Omental fat pad (tissue), 4 donors: ENCODE results near the gene CENPX. TPM values are rescaled to one million over a fixed set of nuclear protein-coding genes. Genes with fewer than 3 reads are reported as not detected.
"Not testable (repeated sequence)": the region's sequence is repeated elsewhere in the genome, so short reads cannot be mapped to it uniquely, and the experiment has no call there.

Experiments
- ATAC-seq: fragments of 150-250 bp; one replicate; pipeline ENCODE4 v1.9.1; 2016; ENCODE audit warnings: mild to moderate bottlenecking, moderate library complexity; ENCODE audit not compliant: low FRiP score
- DNase-seq: peaks from one replicate; pipeline ENCODE4 v3.0.0-alpha.2; 2019; ENCODE audit warnings: low spot score
- total RNA-seq, 4 donors: library from RNA; depleted of rRNA; stranded (reverse); fragments of >200 nt; gene quantifications; one replicate each; pipeline ENCODE4 v1.1.0, GENCODE V29; 2016
- TF ChIP-seq, protein P1 (sequence below), 3 donors: fragments of 450-650 bp; IDR thresholded peaks; one replicate each; pipeline ENCODE4 v1.5.1; 2016 to 2017; ENCODE audit warnings: antibody characterized with exemption in 3 of 3, mild to moderate bottlenecking in 3 of 3, moderate library complexity in 2 of 3

Gene CENPX
- total RNA-seq, 4 donors from 2014 or later: 41.1 to 77.2 (median 59.8) TPM

DNA sequence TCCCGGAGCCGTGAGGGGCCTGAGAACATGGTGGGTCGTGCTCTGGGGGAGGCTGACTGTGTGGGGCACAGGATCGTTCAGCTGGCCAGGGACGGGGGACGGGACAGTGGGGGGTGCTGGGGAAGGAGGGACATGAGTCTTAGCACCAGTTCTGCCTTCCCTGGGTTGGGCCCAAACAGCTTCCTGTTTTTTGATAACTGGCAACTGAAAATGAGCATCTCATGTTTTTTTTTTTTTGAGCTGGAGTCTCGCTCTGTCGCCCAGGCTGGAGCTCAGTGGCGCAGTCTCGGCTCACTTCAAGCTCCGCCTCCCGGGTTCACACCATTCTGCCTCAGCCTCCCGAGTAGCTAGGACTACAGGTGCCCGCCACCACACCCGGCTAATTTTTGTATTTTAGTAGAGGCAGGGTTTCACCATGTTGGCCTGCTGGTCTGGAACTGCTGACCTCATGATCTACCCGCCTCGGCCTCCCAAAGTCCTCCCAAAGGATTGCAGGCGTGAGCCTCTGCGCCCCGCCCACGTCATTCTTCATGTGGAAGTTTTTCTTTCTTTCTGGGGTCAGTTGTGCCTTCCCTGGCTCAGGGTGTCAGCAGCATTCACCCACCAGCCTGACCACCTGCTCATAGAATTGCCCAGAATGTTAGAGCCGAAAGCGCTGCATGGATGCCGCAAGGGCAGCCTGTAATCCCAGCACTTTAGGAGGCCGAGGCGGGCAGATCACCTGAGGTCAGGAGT lies 38.9 kb downstream of the CENPX start:
- TF ChIP-seq, protein P1, sequence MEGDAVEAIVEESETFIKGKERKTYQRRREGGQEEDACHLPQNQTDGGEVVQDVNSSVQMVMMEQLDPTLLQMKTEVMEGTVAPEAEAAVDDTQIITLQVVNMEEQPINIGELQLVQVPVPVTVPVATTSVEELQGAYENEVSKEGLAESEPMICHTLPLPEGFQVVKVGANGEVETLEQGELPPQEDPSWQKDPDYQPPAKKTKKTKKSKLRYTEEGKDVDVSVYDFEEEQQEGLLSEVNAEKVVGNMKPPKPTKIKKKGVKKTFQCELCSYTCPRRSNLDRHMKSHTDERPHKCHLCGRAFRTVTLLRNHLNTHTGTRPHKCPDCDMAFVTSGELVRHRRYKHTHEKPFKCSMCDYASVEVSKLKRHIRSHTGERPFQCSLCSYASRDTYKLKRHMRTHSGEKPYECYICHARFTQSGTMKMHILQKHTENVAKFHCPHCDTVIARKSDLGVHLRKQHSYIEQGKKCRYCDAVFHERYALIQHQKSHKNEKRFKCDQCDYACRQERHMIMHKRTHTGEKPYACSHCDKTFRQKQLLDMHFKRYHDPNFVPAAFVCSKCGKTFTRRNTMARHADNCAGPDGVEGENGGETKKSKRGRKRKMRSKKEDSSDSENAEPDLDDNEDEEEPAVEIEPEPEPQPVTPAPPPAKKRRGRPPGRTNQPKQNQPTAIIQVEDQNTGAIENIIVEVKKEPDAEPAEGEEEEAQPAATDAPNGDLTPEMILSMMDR (IDR thresholded peaks at IDR 0.05): no peak
- DNase-seq (no peak), ATAC-seq (no peak)

DNA sequence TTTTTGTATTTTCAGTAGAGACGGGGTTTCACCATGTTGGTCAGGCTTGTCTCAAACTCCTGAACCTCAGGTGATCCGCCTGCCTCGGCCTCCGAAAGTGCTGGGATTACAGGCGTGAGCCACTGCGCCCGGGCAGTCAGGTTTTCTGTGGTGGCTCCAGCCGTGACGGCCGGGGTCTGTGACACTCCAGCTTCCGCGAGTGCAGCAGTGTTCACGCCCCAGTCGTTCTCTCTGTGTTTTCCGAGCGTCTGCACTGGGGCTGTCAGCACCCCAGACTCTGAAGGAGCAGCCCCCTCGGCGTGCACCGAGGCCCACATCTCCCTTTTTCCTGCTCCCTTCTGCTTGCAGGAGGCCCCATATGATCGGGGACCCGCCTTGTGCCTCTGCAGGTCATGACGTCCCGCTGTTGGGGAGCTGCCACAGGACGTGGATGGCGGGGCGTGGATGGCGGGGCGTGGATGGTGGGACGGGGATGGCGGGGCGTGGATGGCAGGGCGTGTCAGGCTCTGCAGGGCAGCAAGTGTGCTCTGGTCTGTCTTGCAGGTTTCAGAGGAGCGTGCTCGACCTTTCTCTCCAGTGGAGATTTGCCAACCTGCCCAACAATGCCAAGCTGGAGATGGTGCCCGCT lies 39.6 kb downstream of the CENPX start:
- TF ChIP-seq, protein P1 (IDR thresholded peaks at IDR 0.05): no peak
- ATAC-seq (no peak), DNase-seq (no peak)

DNA sequence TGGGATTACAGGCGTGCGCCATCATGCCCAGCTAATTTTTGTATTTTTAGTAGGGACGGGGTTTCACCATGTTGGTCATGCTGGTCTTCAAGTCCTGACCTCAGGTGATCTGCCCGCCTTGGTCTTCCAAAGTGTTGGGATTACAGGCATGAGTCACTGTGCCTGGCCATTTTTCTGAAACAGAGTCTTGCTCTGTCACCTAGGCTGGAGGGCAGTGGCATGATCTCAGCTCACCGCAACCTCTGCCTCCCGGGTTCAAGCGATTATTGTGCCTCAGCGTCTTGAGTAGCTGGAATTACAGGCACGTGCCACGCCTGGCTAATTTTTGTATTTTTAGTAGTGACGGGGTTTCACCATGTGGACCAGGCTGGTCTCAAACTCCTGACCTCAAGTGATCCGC lies 41.2 kb downstream of the CENPX start:
- not testable (repeated sequence) for DNase-seq, ATAC-seq

DNA sequence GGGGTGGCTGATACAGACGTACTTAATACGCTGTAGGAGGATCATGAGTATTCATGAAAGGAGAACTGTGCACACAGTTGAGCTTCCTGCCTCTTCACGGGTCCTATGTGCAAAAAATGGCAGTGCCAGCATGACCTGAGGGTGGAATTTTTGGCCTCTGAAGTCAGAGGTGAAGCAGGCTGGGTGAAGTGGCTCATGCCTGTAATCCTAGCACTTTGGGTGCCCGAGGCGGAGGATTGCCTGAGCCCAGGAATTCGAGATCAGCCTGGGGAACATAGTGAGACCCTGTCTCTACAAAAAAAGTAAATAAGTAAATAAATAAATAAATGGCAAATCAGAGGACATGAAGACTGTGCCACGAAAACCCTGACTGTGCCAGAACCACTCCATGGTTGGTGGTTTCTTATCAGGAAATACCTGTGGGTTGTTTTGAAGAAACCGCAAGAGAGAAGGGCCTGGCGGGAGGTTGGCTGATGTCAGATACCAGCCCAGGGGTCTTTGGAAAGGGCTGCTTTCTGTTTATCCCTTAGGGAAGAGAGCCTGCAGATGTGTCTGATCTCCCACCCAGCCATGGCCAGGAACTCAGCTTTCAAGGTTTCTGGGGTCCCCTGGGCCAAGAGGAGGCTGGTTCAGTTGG lies 41.9 kb downstream of the CENPX start:
- TF ChIP-seq, protein P1 (IDR thresholded peaks at IDR 0.05): no peak
- no peak for DNase-seq
- ATAC-seq: no peak

DNA sequence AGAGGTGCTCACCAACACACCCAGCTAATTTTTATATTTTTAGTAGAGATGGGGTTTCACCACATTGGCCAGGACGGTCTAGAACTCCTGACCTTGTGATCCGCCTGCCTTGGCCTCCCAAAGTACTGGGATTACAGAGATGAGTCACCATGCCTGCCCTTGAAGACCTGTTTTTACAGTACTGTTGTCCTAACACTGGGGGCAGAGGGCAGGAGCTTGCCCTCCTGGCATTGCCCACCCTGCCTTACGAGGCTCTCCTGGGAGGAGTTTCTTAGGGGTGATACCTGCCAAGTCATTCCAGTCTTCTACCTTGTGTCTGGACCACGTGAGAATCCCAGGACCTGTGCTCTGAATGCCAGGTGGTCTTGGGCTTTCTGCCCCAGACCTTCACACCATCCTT lies 42.6 kb downstream of the CENPX start:
- TF ChIP-seq, protein P1 (IDR thresholded peaks at IDR 0.05): no peak
- DNase-seq (no peak), ATAC-seq (no peak)

DNA sequence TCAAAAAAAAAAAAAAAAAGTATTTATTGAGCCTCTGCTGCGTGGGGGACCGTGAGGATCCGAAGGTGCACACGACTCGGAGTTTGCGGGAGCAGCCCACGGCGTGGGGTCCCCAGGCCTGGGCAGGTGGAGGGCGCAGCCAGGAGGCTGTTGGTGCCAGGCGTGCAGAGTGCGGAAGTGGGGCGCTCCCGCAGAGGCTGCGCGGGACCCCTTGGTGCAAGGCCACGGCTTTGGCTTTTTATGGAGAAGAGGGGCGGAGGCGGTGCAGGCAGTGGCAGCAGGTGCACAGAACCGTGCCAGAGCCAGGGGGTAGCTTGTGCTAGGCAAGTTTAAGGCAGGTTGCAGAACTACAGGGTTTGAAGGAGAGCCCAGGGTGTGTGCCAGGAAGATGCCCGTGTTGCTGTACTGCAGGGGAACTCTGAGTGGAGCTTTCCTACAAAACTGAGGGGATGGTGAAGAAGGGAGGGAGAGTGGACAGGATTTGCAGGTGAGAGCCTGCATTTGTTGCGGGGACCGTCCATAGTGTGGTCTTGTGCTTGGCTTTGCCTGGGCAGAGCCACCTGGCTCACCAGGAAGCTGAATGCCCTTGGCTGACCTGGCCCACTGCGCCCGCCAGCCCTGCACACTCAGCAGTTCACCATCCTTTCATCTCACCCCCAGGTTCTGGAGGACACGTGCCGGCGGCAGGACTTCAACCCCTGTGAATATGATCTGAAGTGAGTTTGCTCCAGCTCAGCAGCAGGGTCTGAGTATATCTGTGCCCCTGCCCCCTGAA lies 44.0 kb downstream of the CENPX start:
- ATAC-seq (no peak), DNase-seq (no peak)
- TF ChIP-seq, protein P1 (IDR thresholded peaks at IDR 0.05): no peak

DNA sequence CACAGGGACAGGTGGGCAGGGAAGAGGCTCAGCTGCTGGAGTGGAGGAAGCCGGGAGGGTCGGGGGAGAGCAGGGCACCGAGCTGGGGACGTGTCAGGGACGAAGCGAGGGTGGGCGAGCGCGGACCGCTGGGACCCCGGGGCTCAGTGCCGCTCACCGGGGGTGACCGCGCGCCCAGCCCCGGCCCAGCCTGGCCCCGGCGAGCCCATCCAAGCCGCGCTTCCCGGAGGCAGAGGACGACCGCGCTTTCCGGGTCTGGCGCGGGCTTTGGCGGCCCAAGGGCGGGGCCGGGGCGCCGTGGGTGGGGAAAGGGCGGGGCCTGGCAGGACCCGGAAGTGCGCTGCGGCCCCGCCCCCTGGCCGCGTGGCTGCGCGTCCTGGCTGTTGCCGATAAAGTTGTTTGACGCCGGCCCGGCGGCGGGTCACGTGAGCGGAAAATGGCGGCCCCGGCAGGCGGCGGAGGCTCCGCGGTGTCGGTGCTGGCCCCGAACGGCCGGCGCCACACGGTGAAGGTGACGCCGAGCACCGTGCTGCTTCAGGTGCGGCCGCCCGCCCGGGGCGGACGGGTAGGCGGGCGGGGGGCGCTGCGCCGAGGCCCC lies 45.4 kb downstream of the CENPX start, which contains the start of gene ASPSCR1:
Gene ASPSCR1, plus strand, starts transcription at position 419 of the 598 bp plus-strand sequence. Its CDS starts 18 bp downstream, at position 437.
- TF ChIP-seq, protein P1 (IDR thresholded peaks at IDR 0.05): no peak
- peak; percentile 94 for ATAC-seq

More for the DNA sequence above, 45.4 kb downstream of the CENPX start, which contains the start of gene ASPSCR1:
- DNase-seq: peak; percentile 58
